Tibial nerve (tissue), 3 donors: ENCODE measurements around the gene EFNA5.

Experiments
- POLR2A ChIP-seq, 2 donors: fragments of 450-650 bp; IDR thresholded peaks; one replicate each; pipeline ENCODE4 v1.6.1; 2017; ENCODE audit warnings: antibody characterized with exemption in 2 of 2, mild to moderate bottlenecking in 2 of 2, moderate library complexity in 2 of 2
- TF ChIP-seq, protein P1 (sequence below), 5 experiments: fragments of 200-600 bp in 3 of 5; fragments of 450-650 bp in 2 of 5; sonication (generic) in 3 of 5; IDR thresholded peaks; one replicate each; pipeline ENCODE4 v1.5.1; 2016 to 2019; ENCODE audit warnings: antibody characterized with exemption in 5 of 5, mild to moderate bottlenecking in 3 of 5, moderate library complexity in 2 of 5

DNA sequence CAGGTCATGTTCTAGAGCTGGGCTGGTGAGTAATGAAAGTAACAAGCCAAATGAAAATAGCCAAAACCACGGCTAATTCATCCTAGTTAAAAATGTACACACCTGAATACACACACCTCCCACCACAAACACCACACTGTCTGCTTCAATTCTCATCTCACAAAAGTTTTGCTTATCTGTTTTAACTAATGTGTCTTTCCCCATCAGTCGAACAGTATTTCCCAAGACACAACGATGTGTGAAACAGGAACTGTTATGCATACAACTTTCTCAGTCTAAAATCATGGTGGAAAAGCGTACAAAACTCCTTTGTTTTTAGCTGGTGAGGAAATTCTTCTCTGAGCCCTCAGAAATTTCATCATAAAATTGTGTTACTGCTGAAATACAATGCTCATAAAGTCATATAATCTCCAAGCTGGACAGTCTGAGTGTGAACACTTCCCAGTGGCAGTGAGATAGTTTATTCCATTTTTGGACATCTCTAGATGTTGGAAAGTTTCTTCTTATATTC lies 242.4 kb downstream of the EFNA5 start:
- TF ChIP-seq, protein P1, sequence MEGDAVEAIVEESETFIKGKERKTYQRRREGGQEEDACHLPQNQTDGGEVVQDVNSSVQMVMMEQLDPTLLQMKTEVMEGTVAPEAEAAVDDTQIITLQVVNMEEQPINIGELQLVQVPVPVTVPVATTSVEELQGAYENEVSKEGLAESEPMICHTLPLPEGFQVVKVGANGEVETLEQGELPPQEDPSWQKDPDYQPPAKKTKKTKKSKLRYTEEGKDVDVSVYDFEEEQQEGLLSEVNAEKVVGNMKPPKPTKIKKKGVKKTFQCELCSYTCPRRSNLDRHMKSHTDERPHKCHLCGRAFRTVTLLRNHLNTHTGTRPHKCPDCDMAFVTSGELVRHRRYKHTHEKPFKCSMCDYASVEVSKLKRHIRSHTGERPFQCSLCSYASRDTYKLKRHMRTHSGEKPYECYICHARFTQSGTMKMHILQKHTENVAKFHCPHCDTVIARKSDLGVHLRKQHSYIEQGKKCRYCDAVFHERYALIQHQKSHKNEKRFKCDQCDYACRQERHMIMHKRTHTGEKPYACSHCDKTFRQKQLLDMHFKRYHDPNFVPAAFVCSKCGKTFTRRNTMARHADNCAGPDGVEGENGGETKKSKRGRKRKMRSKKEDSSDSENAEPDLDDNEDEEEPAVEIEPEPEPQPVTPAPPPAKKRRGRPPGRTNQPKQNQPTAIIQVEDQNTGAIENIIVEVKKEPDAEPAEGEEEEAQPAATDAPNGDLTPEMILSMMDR (IDR thresholded peaks at IDR 0.05) = no peak
- no peak for TF ChIP-seq POLR2A (IDR thresholded peaks at IDR 0.05)
